Measurements from ENCODE around the gene C2orf92.

DNA sequence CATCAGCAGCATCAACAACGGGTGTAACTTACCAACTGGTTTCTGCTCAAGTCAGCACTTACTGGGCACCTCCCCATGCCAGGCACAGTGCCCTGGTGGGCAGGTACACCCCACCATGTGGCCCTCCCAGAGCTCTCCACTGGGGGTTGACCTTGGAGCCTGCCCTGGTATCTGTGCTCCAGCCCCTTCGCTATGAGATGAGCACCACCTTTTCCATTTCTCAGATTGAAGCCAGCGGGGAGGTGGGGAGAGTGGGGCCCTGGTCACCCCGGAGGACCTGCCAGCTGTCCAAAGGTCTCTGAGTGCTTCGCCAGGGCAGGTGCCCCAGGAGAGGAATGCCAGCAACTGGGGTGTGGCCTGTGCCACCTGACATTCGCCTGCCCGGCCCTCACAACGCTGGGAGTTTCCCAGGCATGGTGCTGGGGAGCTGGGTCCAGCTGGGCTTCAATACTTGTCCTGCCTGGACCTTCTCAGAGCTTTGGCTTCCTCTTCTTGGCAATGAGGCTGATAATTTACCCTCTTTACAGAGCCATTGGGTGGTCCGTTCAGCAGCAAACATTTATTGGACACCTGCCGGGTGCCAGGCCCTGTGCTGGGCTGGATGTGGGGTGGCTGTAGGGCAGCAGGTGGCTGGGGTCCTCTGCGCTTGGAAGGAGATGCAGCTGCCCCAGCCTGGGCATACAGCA lies 38.0 kb downstream of the C2orf92 start:
- TF ChIP-seq, protein P1, sequence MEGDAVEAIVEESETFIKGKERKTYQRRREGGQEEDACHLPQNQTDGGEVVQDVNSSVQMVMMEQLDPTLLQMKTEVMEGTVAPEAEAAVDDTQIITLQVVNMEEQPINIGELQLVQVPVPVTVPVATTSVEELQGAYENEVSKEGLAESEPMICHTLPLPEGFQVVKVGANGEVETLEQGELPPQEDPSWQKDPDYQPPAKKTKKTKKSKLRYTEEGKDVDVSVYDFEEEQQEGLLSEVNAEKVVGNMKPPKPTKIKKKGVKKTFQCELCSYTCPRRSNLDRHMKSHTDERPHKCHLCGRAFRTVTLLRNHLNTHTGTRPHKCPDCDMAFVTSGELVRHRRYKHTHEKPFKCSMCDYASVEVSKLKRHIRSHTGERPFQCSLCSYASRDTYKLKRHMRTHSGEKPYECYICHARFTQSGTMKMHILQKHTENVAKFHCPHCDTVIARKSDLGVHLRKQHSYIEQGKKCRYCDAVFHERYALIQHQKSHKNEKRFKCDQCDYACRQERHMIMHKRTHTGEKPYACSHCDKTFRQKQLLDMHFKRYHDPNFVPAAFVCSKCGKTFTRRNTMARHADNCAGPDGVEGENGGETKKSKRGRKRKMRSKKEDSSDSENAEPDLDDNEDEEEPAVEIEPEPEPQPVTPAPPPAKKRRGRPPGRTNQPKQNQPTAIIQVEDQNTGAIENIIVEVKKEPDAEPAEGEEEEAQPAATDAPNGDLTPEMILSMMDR (IDR thresholded peaks at IDR 0.05; ENCODE audit: low read length), result no peak
- TF ChIP-seq EZH2 (optimal IDR thresholded peaks at IDR 0.05; ENCODE audit: low read depth, low read length), result no peak
- no peak for TF ChIP-seq EZH2phosphoT487 (IDR thresholded peaks at IDR 0.05; ENCODE audit: low read length)
